Neuronal stem cell (in vitro differentiated cells): Measurements from ENCODE around the gene BOC.
A peak's percentile ranks its signal among the peaks of the same experiment; 100 is the strongest.

Experiments used
- DNase-seq: peaks from one replicate; pipeline ENCODE4 v3.0.0-alpha.2; 2013; ENCODE audit warnings: low spot score
- H2AFZ ChIP-seq: one replicate; pipeline ENCODE4 v1.6.1; 2013; ENCODE audit warnings: mild to moderate bottlenecking, low read length, inconsistent platforms
- H2AK5ac ChIP-seq: 2 replicates; pipeline ENCODE4 v1.6.1; 2013; ENCODE audit warnings: low read depth, mild to moderate bottlenecking, inconsistent platforms, low read length, moderate library complexity, mixed read lengths
- H2BK120ac ChIP-seq: 2 replicates; pipeline ENCODE4 v1.6.1; 2013; ENCODE audit warnings: low read depth, mild to moderate bottlenecking, inconsistent platforms, low read length, moderate library complexity, mixed read lengths
- H2BK12ac ChIP-seq: one replicate; pipeline ENCODE4 v1.6.1; 2013; ENCODE audit warnings: low read length, inconsistent platforms
- H2BK15ac ChIP-seq: 2 replicates; pipeline ENCODE4 v1.6.1; 2013; ENCODE audit warnings: mild to moderate bottlenecking, low read length, inconsistent platforms, mixed read lengths
- H2BK5ac ChIP-seq: one replicate; pipeline ENCODE4 v1.6.1; 2013; ENCODE audit warnings: inconsistent platforms, mild to moderate bottlenecking, low read length, moderate library complexity
- H3K14ac ChIP-seq: one replicate; pipeline ENCODE4 v1.6.1; 2013; ENCODE audit warnings: low read length, inconsistent platforms
- H3K18ac ChIP-seq: 2 replicates; pipeline ENCODE4 v1.6.1; 2013; ENCODE audit warnings: low read length, inconsistent platforms
- H3K23ac ChIP-seq: 2 replicates; pipeline ENCODE4 v1.6.1; 2013; ENCODE audit warnings: low read depth, mild to moderate bottlenecking, mixed read lengths, low read length, inconsistent platforms; ENCODE audit not compliant: poor library complexity
- H3K27ac ChIP-seq: replicated peaks from 3 replicates; pipeline ENCODE4 v1.5.1; 2013; ENCODE audit warnings: low read length, inconsistent platforms
- H3K27me3 ChIP-seq, 3 experiments: 2 replicates each; pipeline ENCODE4 v1.6.1; 2013; ENCODE audit warnings: low read length in 3 of 3, mild to moderate bottlenecking in 2 of 3, inconsistent platforms in 1 of 3, low read depth in 1 of 3, mixed read lengths in 1 of 3, moderate library complexity in 1 of 3; ENCODE audit not compliant: control insufficient read depth in 3 of 3, insufficient read depth in 3 of 3
- H3K36me3 ChIP-seq, 2 donors: replicated peaks in 1 of 2; 2 replicates each; pipeline ENCODE4 v1.6.1; 2013; ENCODE audit warnings: low read length in 2 of 2; ENCODE audit not compliant: control insufficient read depth in 2 of 2, insufficient read depth in 2 of 2
- H3K4ac ChIP-seq: 2 replicates; pipeline ENCODE4 v1.6.1; 2013; ENCODE audit warnings: inconsistent platforms, mild to moderate bottlenecking, low read length, moderate library complexity
- H3K4me1 ChIP-seq, 2 donors: 1 replicate in 1 of 2; 2 replicates in 1 of 2; pipeline ENCODE4 v1.6.1; 2013; ENCODE audit warnings: low read length in 2 of 2, low read depth in 1 of 2; ENCODE audit not compliant: control insufficient read depth in 2 of 2, insufficient read depth in 1 of 2
- H3K4me2 ChIP-seq: one replicate; pipeline ENCODE4 v1.6.1; 2013; ENCODE audit warnings: mild to moderate bottlenecking, low read length, inconsistent platforms; ENCODE audit not compliant: insufficient read depth, poor library complexity, severe bottlenecking
- H3K4me3 ChIP-seq, 2 donors: 2 replicates each; pipeline ENCODE4 v1.5.1; 2013; ENCODE audit warnings: low read length in 2 of 2, mild to moderate bottlenecking in 2 of 2, inconsistent platforms in 1 of 2, moderate library complexity in 1 of 2
- H3K79me1 ChIP-seq: one replicate; pipeline ENCODE4 v1.6.1; 2013; ENCODE audit warnings: low read depth, mild to moderate bottlenecking, inconsistent platforms, low read length, moderate library complexity
- H3K9ac ChIP-seq: one replicate; pipeline ENCODE4 v1.6.1; 2013; ENCODE audit warnings: mild to moderate bottlenecking, low read depth, low read length, inconsistent platforms; ENCODE audit not compliant: poor library complexity
- H3K9me3 ChIP-seq, 2 donors: replicated peaks in 1 of 2; 2 replicates each; pipeline versions ENCODE3 to v1.6.1; 2013; ENCODE audit warnings: low read length in 2 of 2, mild to moderate bottlenecking in 2 of 2, inconsistent platforms in 1 of 2, low read depth in 1 of 2, mixed read lengths in 1 of 2, moderate library complexity in 1 of 2; ENCODE audit not compliant: control insufficient read depth in 2 of 2, insufficient read depth in 1 of 2
- H4K8ac ChIP-seq: one replicate; pipeline ENCODE4 v1.6.1; 2013; ENCODE audit warnings: low read depth, mild to moderate bottlenecking, inconsistent platforms, low read length, moderate library complexity
- H4K91ac ChIP-seq: one replicate; pipeline ENCODE4 v1.6.1; 2013; ENCODE audit warnings: low read length, low read depth, mild to moderate bottlenecking, inconsistent platforms; ENCODE audit not compliant: poor library complexity
- WGBS, 2 donors: extraction: QIAGEN DNeasy Blood & Tissue Kit; methylation state at CpG; one replicate each; pipeline ENCODE4 v1.1.7; 2013; ENCODE audit warnings: missing lambda C conversion rate in 2 of 2, mixed read lengths in 1 of 2; ENCODE audit not compliant: insufficient read length in 2 of 2, insufficient replicate concordance in 1 of 2; ENCODE audit errors: extremely low coverage in 2 of 2; 5-methylcytosine and 5-hydroxymethylcytosine counted together

BOC gene

DNA sequence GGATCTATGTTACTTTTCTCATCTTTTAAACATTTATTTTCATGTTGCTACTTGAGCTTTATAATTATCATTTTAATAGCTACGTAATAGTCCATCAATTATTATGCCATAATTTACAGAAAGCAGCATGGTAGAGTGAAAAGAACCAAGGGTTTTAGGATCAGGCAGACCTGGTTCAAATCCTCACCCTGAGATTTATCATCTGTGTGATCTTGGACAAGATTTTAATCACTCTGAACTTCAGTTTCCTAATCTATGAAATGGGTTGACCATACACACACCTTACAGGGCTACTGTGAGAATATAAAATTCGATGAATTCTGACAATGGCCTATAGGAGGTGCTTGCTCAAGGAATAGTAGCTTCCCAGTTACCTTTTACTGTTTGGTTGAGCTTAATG is 27.1 kb downstream of the BOC start:
- no peak overlapping the region for H3K4ac ChIP-seq
- H4K8ac ChIP-seq = no peak overlapping the region
- H3K79me1 ChIP-seq = peaks cover 4% of the 10 kb centered on the region
- no peak overlapping the region for H2BK15ac ChIP-seq
- H3K4me2 ChIP-seq = no peak overlapping the region
- WGBS, 2 donors = no CpG with 5 or more reads among the region's 2 CpGs
- H2AK5ac ChIP-seq = no peak overlapping the region
- H3K36me3 ChIP-seq = peaks cover 2 to 53% of the 10 kb centered on the region in 2 donors
- no peak overlapping the region for H3K4me3 ChIP-seq
- no peak overlapping the region for H4K91ac ChIP-seq
- no peak overlapping the region for H3K18ac ChIP-seq
- H2AFZ ChIP-seq = no peak overlapping the region
- H3K27ac ChIP-seq = no peak overlapping the region
- H3K14ac ChIP-seq = no peak overlapping the region
- H3K9ac ChIP-seq = no peak overlapping the region
- H3K9me3 ChIP-seq = no peaks in the 10 kb centered on the region
- H3K27me3 ChIP-seq = no peaks in the 10 kb centered on the region
- no peak overlapping the region for H2BK5ac ChIP-seq
- H2BK120ac ChIP-seq = no peak overlapping the region
- no peak for DNase-seq
- H3K23ac ChIP-seq = no peak overlapping the region
- H3K4me1 ChIP-seq = peaks cover 33 to 40% of the 10 kb centered on the region in 2 donors
- no peak overlapping the region for H2BK12ac ChIP-seq

DNA sequence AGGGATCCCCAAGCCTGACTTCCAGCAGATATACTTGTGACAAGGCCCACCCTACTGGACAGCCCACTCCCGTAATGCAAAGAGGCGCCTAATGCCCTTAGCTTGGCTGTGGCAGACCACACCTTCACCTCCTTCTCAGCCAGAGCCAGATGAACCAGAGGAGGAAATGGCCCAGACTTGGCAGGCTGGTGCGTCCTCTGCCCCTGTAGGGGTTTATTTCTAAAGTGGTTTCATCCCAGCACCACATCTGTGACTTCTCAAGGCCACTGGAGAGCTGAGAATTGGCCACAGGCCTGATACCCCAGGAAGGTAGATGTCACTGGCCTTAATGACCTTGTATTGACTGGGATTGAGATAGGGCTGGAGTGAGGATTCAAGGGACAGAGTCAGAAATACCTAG is 29.5 kb downstream of the BOC start:
- Histone ChIP-seq H3K23ac (no peak overlapping the region), H3K9me3 (no peaks in the 10 kb centered on the region), H3K4me1 (peaks cover 25 to 42% of the 10 kb centered on the region in 2 donors), H3K4ac (no peak overlapping the region), H2BK120ac (no peak overlapping the region), H3K14ac (no peak overlapping the region), H2AFZ (no peak overlapping the region), H2BK12ac (no peak overlapping the region), H3K9ac (no peak overlapping the region), H3K27me3 (no peaks in the 10 kb centered on the region), H3K4me2 (no peak overlapping the region), H3K79me1 (peaks cover 1% of the 10 kb centered on the region), H3K18ac (peak overlapping the region; percentile 66), H2BK15ac (no peak overlapping the region), H3K36me3 (peaks cover 2 to 38% of the 10 kb centered on the region in 2 donors), H3K4me3 (peak overlapping the region in 1 of 2 donors; percentile 13), H2AK5ac (no peak overlapping the region), H4K8ac (no peak overlapping the region), H2BK5ac (no peak overlapping the region), H4K91ac (no peak overlapping the region), H3K27ac (peak overlapping the region; percentile 67)
- WGBS, 2 donors = no CpG with 5 or more reads among the region's 3 CpGs
- no peak for DNase-seq

DNA sequence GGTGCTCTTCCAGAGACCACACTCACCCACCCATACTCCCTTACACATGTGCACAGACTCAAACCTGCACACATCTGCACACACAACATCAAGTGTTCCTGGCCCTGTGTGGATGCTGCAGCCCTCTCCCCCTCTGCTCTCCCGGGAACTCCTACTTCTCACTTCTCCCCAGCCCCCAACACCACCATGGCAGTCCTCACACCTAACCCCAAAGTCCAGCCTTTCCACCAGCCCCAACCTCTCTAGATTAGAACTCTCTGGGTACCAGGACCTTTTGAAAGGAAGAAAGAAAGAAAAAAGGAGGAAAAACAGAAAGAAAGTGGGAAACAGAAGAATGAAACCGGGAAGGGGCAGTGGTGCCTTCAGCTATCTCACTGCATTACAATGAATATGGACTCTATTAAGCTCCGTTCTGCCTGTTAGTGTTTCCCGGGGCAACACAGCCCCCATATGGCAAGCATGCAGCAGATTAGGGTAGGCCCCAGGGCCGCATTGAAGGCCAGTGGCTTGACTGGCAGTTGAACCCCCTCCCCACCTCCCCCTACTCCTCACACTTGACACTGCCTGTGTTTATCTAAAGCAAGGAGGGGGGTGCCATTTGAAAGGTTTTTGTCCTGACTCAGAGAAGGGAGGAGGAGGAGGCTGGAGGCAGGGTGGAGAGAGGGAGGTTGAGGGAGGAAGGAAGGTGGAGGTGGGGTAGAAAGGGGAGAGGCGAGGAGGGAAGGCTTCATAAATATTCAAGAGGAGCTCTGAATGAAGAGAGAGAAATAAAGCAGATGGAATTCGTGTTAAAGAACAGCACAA is 30.1 kb downstream of the BOC start:
- Histone ChIP-seq H3K4ac (no peak overlapping the region), H3K4me3 (peak overlapping the region in 1 of 2 donors; percentile 28), H3K79me1 (peaks cover 1% of the 10 kb centered on the region), H3K14ac (no peak overlapping the region), H3K9ac (no peak overlapping the region), H3K4me2 (no peak overlapping the region), H3K27ac (peak overlapping the region; percentile 67), H2BK120ac (no peak overlapping the region), H4K8ac (no peak overlapping the region), H3K4me1 (peaks cover 25 to 47% of the 10 kb centered on the region in 2 donors), H3K27me3 (no peaks in the 10 kb centered on the region), H3K9me3 (no peaks in the 10 kb centered on the region), H2AFZ (peak overlapping the region; percentile 30), H2BK15ac (no peak overlapping the region), H4K91ac (no peak overlapping the region), H3K23ac (no peak overlapping the region), H3K18ac (peak overlapping the region; percentile 11), H3K36me3 (peaks cover 2 to 37% of the 10 kb centered on the region in 2 donors), H2BK5ac (no peak overlapping the region), H2AK5ac (no peak overlapping the region), H2BK12ac (no peak overlapping the region)
- WGBS, 2 donors = no CpG with 5 or more reads among the region's 7 CpGs
- peak; percentile 79 for DNase-seq

DNA sequence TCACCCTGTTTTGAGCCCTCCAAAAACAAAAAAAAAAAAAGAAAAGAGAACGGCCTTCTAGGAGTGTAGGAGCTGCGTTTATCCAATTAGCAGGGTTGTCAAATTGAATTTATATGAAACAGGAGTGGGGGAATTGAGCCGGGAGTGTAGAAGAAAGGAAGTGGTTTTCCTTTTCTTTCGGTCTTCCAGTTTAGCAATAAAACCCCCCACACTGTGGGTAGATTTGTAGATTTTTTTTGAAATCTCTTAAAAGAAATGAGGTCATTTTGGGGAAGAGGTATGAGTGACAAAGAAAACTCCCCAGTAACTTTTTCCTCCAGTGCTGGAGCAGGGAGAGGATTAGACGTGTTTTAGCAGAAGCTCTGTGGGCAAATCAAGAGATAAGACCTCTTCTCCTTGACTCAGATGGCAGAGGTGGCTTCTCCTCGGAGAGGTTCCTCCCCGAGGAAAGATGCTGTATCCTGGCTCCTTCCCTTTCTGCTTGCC is 30.8 kb downstream of the BOC start:
- H2AK5ac ChIP-seq = no peak overlapping the region
- no peaks in the 10 kb centered on the region for H3K27me3 ChIP-seq
- H3K4ac ChIP-seq = no peak overlapping the region
- no peak overlapping the region for H2BK15ac ChIP-seq
- H2BK12ac ChIP-seq = no peak overlapping the region
- no peak overlapping the region for H2AFZ ChIP-seq
- H3K4me3 ChIP-seq = peak overlapping the region in 1 of 2 donors; percentile 28
- H3K14ac ChIP-seq = no peak overlapping the region
- no peak overlapping the region for H4K91ac ChIP-seq
- peaks cover 1% of the 10 kb centered on the region for H3K79me1 ChIP-seq
- H3K27ac ChIP-seq = peak overlapping the region; percentile 52
- no peak for DNase-seq
- H3K9me3 ChIP-seq = no peaks in the 10 kb centered on the region
- H3K4me1 ChIP-seq = peaks cover 31 to 50% of the 10 kb centered on the region in 2 donors
- no peak overlapping the region for H3K4me2 ChIP-seq
- WGBS, 2 donors = no CpG with 5 or more reads among the region's 7 CpGs
- no peak overlapping the region for H3K18ac ChIP-seq
- no peak overlapping the region for H3K9ac ChIP-seq
- H4K8ac ChIP-seq = no peak overlapping the region
- H3K23ac ChIP-seq = no peak overlapping the region
- no peak overlapping the region for H2BK5ac ChIP-seq
- peaks cover 2 to 36% of the 10 kb centered on the region in 2 donors for H3K36me3 ChIP-seq
- H2BK120ac ChIP-seq = no peak overlapping the region
